ENCODE measurements around the gene SEZ6L2.
"Not testable (repeated sequence)": the region's sequence is repeated elsewhere in the genome, so short reads cannot be mapped to it uniquely, and the experiment has no call there.

Gene SEZ6L2

DNA sequence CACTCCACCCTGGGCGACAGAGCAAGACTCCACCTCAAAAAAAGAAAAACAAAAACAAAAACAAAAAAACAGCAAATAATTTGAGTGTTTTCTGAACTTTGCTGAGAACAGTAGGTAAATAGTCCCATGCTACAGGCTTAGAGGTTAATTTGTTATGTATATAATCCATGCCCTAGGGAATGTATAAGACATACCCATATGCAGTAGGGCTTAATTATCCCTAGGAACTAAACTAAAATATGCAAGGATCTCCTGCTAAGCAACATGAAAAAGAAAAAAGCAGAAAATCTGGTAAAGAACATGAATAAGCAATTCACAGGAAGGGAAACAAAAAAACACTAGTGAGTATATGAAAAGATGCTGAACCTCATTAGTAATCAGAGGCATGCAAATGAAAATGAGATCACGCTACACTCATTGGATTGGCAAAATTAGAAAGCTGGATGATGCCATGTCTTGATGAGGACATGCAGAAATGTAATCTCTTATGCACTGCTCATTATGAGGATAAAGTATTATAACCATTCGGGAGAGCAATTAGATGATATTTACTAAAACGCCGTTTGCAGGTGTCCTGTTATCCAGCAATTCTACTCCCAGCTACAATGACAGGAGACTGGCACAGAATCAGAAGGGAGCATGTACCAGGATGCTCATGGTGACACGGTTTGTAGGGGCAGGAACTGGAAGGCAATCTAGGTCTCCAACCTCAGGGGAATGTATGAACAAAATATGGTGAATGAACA lies 21.1 kb upstream of the SEZ6L2 start:
- no peak for FAIRE-seq
- TF ChIP-seq POLR2A (IDR thresholded peaks at IDR 0.05; ENCODE audit: low read depth, low read length), result no peak
- no peak for DNase-seq (ENCODE audit: insufficient read length, low spot score)

DNA sequence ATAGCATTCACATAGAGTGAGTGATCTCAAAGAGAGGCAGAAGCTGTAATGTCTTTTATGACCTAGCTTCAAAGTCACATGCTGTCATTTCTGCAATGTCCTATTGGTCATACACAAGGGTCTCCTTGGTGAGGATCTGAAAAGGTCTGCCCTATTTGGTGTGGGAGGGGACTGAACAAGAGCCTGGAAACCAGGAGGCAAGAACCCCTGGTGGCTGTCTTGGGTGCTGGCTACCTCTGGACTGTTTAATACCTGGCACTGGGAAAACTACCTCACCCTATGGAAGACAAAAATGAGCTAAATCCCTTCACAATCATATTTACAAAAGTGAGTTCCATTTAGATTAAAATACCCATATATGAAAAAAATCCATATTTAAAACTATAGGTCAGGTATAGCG lies 17.6 kb upstream of the SEZ6L2 start:
- TF ChIP-seq POLR2A (IDR thresholded peaks at IDR 0.05; ENCODE audit: low read depth, low read length), result no peak
- DNase-seq (ENCODE audit: insufficient read length, low spot score) (no peak), FAIRE-seq (no peak)

- DNase-seq (ENCODE audit: insufficient read length, low spot score) (no peak), FAIRE-seq (no peak)
- no peak for TF ChIP-seq POLR2A (IDR thresholded peaks at IDR 0.05; ENCODE audit: low read depth, low read length)
Measured at GRCh38 chr16:29915590-29916247, 16.4 kb upstream of the SEZ6L2 start.

DNA sequence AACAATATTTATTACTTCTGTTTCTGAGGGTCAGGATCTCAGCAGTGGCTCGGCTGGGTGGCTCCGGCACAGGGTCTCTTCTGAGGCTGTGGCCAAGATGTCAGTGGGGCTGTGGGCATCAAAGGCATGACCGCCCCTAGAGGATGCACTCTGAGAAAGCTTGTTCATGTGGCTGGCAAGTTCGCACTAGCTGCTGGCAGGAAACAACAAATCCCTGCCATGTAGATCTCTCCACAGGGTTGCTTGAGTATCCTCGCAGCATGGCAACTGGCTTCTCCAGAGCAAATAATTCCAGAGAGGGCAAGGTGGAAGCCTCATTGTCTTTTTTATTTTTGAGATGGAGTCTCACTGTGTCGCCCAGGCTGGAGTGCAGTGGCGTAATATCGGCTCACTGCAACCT lies 14.2 kb upstream of the SEZ6L2 start:
- DNase-seq (ENCODE audit: insufficient read length, low spot score), result no peak
- FAIRE-seq, result no peak
- TF ChIP-seq POLR2A (IDR thresholded peaks at IDR 0.05; ENCODE audit: low read depth, low read length), result no peak

DNA sequence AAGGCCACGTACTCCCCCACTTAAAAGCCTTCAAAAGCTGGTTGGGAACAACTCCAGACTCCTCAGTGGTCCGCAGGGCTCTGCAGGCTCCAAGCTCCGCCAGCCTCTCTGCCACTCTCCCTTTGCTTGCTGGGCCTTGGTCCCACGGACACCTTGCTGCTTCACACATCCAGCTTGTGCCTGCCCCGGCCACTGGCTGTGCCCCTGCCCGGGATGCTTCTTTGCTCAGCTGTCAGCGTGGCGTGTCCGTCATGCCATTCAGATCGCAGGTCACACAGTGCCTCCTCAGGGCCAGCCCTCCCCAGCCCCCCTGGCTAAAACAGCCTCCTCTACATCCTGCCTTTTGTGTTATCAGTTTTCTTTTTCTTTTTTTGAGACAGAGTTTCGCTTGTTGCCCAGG lies 12.7 kb upstream of the SEZ6L2 start:
- no peak for TF ChIP-seq POLR2A (IDR thresholded peaks at IDR 0.05; ENCODE audit: low read depth, low read length)
- DNase-seq (ENCODE audit: insufficient read length, low spot score) (no peak), FAIRE-seq (no peak)

DNA sequence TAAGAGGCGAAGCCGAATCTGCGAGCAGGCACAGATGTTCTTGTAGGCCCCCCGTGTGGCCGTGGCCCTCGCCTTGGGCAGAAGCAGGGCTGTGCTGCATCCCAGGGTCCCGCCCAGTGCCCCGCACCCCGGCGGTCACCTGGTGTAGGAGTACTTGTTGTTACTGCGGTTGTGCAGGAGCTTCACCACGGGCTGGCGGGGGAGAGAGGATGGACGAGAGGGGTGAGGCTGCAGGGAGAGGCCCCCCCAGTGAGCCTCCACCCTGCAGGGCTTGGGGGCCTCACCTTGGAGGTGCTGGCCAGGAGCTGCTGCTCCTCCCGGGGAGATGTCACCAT lies 12.3 kb upstream of the SEZ6L2 start:
- FAIRE-seq, result no peak

GRCh38 chr16:29910819-29911675 lies 11.7 kb upstream of the SEZ6L2 start:
- FAIRE-seq (no peak), DNase-seq (ENCODE audit: insufficient read length, low spot score) (no peak)
- TF ChIP-seq POLR2A (IDR thresholded peaks at IDR 0.05; ENCODE audit: low read depth, low read length), result no peak

More for the DNA sequence above, 12.3 kb upstream of the SEZ6L2 start:
- TF ChIP-seq POLR2A (IDR thresholded peaks at IDR 0.05; ENCODE audit: low read depth, low read length), result no peak
- no peak for DNase-seq (ENCODE audit: insufficient read length, low spot score)

DNA sequence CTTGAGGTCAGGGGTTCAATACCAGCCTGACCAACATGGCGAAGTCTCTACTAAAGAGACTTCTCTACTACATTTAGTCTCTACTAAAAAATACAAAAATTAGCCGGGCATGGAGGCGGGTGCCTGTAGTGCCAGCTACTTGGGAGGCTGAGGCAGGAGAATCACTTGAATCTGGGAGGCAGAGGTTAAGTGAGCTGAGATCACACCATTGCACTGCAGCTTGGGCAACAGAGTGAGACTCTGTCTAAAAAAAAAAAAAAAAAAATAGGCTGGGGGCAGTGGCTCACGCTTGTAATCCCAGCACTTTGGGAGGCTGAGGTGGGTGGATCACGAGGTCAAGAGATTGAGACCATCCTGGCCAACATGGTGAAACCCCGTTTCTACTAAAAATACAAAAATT lies 10.5 kb upstream of the SEZ6L2 start:
- not testable (repeated sequence) for DNase-seq (ENCODE audit: insufficient read length, low spot score); FAIRE-seq

DNA sequence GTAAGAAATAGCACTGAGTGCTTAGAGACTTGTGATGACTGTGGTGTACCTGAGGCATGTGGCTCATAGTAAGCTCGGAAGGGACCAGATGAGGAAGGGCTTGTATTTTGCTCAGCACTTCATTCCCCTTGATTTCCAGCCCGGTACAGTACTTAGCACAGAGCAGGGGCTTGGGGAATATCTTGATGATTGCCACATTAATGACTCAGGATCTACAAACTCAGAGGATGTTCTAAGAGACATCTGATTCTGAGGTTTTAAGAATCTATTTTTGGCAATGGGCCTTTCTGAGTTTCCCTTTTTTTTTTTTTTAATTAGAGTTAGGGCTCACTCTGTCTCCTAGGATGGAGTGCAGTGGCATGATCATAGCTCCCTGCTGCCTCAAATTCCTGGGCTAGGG lies 10.0 kb upstream of the SEZ6L2 start:
- no peak for TF ChIP-seq POLR2A (IDR thresholded peaks at IDR 0.05; ENCODE audit: low read depth, low read length)
- FAIRE-seq (no peak), DNase-seq (ENCODE audit: insufficient read length, low spot score) (no peak)

GRCh38 chr16:29908719-29909220 lies 9.4 kb upstream of the SEZ6L2 start:
- DNase-seq (ENCODE audit: insufficient read length, low spot score) (no peak), FAIRE-seq (no peak)
- no peak for TF ChIP-seq POLR2A (IDR thresholded peaks at IDR 0.05; ENCODE audit: low read depth, low read length)

DNA sequence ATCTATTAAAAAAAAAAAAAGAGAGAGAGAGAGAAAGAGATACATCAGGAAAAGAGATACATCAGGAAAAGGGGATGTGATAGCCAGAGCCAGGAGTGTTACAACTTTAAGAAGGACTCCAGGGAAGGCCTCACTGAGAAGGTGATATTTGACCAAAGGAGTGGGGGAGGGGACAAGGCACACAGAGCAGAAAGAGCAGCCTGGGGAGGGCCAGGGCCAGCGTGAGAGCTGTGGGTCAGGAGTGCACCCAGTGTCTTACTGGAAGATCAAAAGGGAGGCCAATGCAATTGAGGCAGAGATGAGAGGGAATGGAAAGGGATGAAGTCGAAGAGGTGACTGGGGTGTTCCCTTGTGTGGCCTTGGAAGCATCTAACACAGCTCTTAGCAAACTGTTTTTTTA lies 8.6 kb upstream of the SEZ6L2 start:
- FAIRE-seq (no peak), DNase-seq (ENCODE audit: insufficient read length, low spot score) (no peak)
- no peak for TF ChIP-seq POLR2A (IDR thresholded peaks at IDR 0.05; ENCODE audit: low read depth, low read length)

- FAIRE-seq (no peak), DNase-seq (ENCODE audit: insufficient read length, low spot score) (no peak)
- no peak for TF ChIP-seq POLR2A (IDR thresholded peaks at IDR 0.05; ENCODE audit: low read depth, low read length)
Measured at GRCh38 chr16:29906520-29907244, 7.3 kb upstream of the SEZ6L2 start.

DNA sequence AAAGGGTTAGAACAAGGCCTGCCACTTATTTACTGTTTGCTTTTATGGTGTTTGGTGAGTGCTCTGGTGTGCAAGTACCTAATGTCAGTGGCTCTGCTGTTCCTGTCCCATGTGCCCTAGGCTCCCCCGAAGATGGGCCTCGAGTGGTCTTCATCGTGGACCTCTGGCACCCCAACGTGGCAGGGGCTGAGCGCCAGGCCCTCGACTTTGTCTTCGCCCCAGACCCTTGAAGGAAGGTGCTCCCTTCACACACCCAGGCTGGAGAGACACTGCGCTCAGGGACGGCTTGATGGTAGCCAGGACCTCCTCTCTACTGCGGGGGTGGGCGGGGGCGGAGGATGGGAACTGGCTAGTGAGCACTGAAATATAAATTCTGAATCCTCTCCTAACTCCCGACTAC lies 6.3 kb upstream of the SEZ6L2 start:
- TF ChIP-seq POLR2A (IDR thresholded peaks at IDR 0.05; ENCODE audit: low read depth, low read length), result no peak
- DNase-seq (ENCODE audit: insufficient read length, low spot score), result no peak
- FAIRE-seq, result no peak

- no peak for DNase-seq (ENCODE audit: insufficient read length, low spot score)
- no peak for FAIRE-seq
- TF ChIP-seq POLR2A (IDR thresholded peaks at IDR 0.05; ENCODE audit: low read depth, low read length), result no peak
Measured at GRCh38 chr16:29904947-29905346, 5.6 kb upstream of the SEZ6L2 start.

Measured in H54 (cell line).